HepG2 (cell line): Measurements from ENCODE around the gene CDK5R1. TPM values are rescaled to one million over a fixed set of nuclear protein-coding genes. Genes with fewer than 3 reads are reported as not detected.

Source experiments
- DNMT1 ChIP-seq: sonication (generic); formaldehyde crosslinking; IDR thresholded peaks from 2 replicates; pipeline ENCODE4 v1.5.1; 2020; ENCODE audit warnings: mild to moderate bottlenecking, missing genetic modification reagents
- KLF12 ChIP-seq: sonication (generic); formaldehyde crosslinking; IDR thresholded peaks from 2 replicates; pipeline ENCODE4 v1.4.0; 2020; ENCODE audit warnings: missing genetic modification reagents, borderline replicate concordance
- SALL1 ChIP-seq: sonication (generic); formaldehyde crosslinking; IDR thresholded peaks from 2 replicates; pipeline ENCODE4 v1.8.0; 2022; ENCODE audit warnings: mild to moderate bottlenecking, missing genetic modification reagents
- TEAD3 ChIP-seq: optimal IDR thresholded peaks from 2 replicates; pipeline ENCODE3; 2016; ENCODE audit warnings: borderline replicate concordance
- WIZ ChIP-seq: sonication (generic); formaldehyde crosslinking; IDR thresholded peaks from 2 replicates; pipeline ENCODE4 v1.5.1; 2020; ENCODE audit warnings: mild to moderate bottlenecking, missing genetic modification reagents
- ZC3H13 ChIP-seq: sonication (generic); formaldehyde crosslinking; IDR thresholded peaks from 2 replicates; pipeline ENCODE4 v1.8.1; 2023; ENCODE audit warnings: mild to moderate bottlenecking, missing genetic modification reagents, moderate library complexity
- ZNF121 ChIP-seq: sonication (generic); formaldehyde crosslinking; IDR thresholded peaks from 2 replicates; pipeline ENCODE4 v1.5.0; 2020; ENCODE audit warnings: mild to moderate bottlenecking, missing genetic modification reagents
- ZNF607 ChIP-seq: sonication (generic); formaldehyde crosslinking; IDR thresholded peaks from 2 replicates; pipeline ENCODE4 v1.5.1; 2020; ENCODE audit warnings: missing genetic modification reagents, mild to moderate bottlenecking, borderline replicate concordance
- ZNF782 ChIP-seq: sonication (generic); formaldehyde crosslinking; IDR thresholded peaks from 2 replicates; pipeline ENCODE4 v1.4.0; 2020; ENCODE audit warnings: missing genetic modification reagents, mild to moderate bottlenecking, borderline replicate concordance
- polyA plus RNA-seq, 8 experiments: library from polyadenylated mRNA; depleted of rRNA in 3 of 8; stranded (reverse) in 7 of 8; unstranded in 1 of 8; fragments of >200 nt; fragmentation: Illumina TruSeq in 4 of 8; extraction: Trizol in 4 of 8; gene quantifications; 2 replicates each; pipeline versions ENCODE4 v1.2.1 to v1.2.3, GENCODE V29; 2011 to 2016; ENCODE audit warnings: low read depth in 4 of 8, missing spikeins in 1 of 8, mixed read lengths in 1 of 8; ENCODE audit not compliant: insufficient read depth in 1 of 8
- total RNA-seq, 5 experiments: library from RNA; depleted of rRNA; stranded (reverse); fragments of >200 nt; fragmentation: Illumina TruSeq; extraction: Trizol; gene quantifications; 2 replicates each; pipeline ENCODE4 v1.2.3, GENCODE V29; 2016; ENCODE audit warnings: low read depth in 1 of 5
- TF ChIP-seq, protein P1 (sequence below): IDR thresholded peaks from 2 replicates; pipeline ENCODE4 v1.6.1; 2016; ENCODE audit warnings: mild to moderate bottlenecking, missing biosample characterization, missing genetic modification reagents
- TF ChIP-seq, protein P2 (sequence below): sonication (generic); formaldehyde crosslinking; IDR thresholded peaks from 2 replicates; pipeline ENCODE4 v1.5.0; 2020; ENCODE audit warnings: mild to moderate bottlenecking, missing genetic modification reagents, moderate library complexity
- TF ChIP-seq, protein P3 (sequence below): sonication (generic); formaldehyde crosslinking; conservative IDR thresholded peaks from 2 replicates; pipeline ENCODE4 v1.4.0; 2020; ENCODE audit warnings: missing genetic modification reagents
- TF ChIP-seq, protein P4 (sequence below): sonication (generic); formaldehyde crosslinking; IDR thresholded peaks from 2 replicates; pipeline ENCODE4 v1.4.0; 2020; ENCODE audit warnings: missing genetic modification reagents

Gene CDK5R1
- total and polyA plus RNA-seq, 2 of the 13 experiments (the other 11 are each of a cell fraction or from before 2014, with no cell fraction given) = 1.1 to 3.9 TPM

DNA sequence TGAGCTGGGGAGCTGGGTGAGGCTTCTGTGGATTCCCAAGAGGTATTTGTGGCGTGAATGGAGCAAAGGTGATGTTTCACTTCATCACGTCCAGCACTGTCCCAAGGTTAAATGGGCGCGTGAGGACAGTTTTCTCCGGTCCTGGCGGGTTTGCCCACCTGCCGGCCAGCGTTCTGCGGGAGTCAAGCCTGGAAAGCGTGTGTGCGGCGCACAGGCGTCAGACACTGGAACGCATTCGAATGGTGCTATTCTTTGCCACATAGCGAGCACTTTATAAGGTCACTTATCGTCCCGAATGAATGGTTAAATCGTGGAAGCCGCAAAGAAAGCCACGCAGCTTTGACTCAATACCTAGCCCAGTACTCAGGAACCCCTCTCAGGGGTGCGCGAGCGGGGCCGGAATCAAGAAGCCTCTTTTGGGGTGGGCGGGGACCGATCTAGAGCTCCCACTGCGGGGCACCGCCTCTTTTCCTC lies 42.9 kb upstream of the CDK5R1 start (continued):
- TF ChIP-seq ZNF121 (0 out of 2 replicates have a peak, but pooled peaks have one; percentile 44), ZC3H13 (no peak), ZNF607 (CRISPR knock-in tag) (peak; percentile 83; the same call in 1 of the 2 replicates), ZNF782 (CRISPR knock-in tag) (0 out of 2 replicates have a peak, but pooled peaks have one; percentile 45), WIZ (CRISPR knock-in tag) (no peak), KLF12 (CRISPR knock-in tag) (no peak), DNMT1 (0 out of 2 replicates have a peak, but pooled peaks have one; percentile 49), TEAD3 (CRISPR knock-in tag) (peak; percentile 1), SALL1 (no peak)
- TF ChIP-seq, protein P1, sequence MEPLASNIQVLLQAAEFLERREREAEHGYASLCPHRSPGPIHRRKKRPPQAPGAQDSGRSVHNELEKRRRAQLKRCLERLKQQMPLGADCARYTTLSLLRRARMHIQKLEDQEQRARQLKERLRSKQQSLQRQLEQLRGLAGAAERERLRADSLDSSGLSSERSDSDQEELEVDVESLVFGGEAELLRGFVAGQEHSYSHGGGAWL (CRISPR knock-in tag) = no peak
- TF ChIP-seq, protein P2, sequence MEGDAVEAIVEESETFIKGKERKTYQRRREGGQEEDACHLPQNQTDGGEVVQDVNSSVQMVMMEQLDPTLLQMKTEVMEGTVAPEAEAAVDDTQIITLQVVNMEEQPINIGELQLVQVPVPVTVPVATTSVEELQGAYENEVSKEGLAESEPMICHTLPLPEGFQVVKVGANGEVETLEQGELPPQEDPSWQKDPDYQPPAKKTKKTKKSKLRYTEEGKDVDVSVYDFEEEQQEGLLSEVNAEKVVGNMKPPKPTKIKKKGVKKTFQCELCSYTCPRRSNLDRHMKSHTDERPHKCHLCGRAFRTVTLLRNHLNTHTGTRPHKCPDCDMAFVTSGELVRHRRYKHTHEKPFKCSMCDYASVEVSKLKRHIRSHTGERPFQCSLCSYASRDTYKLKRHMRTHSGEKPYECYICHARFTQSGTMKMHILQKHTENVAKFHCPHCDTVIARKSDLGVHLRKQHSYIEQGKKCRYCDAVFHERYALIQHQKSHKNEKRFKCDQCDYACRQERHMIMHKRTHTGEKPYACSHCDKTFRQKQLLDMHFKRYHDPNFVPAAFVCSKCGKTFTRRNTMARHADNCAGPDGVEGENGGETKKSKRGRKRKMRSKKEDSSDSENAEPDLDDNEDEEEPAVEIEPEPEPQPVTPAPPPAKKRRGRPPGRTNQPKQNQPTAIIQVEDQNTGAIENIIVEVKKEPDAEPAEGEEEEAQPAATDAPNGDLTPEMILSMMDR (CRISPR knock-in tag) = no peak
- TF ChIP-seq, protein P3, sequence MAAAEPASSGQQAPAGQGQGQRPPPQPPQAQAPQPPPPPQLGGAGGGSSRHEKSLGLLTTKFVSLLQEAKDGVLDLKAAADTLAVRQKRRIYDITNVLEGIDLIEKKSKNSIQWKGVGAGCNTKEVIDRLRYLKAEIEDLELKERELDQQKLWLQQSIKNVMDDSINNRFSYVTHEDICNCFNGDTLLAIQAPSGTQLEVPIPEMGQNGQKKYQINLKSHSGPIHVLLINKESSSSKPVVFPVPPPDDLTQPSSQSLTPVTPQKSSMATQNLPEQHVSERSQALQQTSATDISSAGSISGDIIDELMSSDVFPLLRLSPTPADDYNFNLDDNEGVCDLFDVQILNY (CRISPR knock-in tag) = no peak
- TF ChIP-seq, protein P4, sequence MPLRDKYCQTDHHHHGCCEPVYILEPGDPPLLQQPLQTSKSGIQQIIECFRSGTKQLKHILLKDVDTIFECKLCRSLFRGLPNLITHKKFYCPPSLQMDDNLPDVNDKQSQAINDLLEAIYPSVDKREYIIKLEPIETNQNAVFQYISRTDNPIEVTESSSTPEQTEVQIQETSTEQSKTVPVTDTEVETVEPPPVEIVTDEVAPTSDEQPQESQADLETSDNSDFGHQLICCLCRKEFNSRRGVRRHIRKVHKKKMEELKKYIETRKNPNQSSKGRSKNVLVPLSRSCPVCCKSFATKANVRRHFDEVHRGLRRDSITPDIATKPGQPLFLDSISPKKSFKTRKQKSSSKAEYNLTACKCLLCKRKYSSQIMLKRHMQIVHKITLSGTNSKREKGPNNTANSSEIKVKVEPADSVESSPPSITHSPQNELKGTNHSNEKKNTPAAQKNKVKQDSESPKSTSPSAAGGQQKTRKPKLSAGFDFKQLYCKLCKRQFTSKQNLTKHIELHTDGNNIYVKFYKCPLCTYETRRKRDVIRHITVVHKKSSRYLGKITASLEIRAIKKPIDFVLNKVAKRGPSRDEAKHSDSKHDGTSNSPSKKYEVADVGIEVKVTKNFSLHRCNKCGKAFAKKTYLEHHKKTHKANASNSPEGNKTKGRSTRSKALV (CRISPR knock-in tag) = no peak
- TF ChIP-seq, all 625 proteins: peak for 16
